MCF 10A (cell line): ENCODE results near the gene METRNL. TPM values are rescaled to one million over a fixed set of nuclear protein-coding genes. Genes with fewer than 3 reads are reported as not detected.

Experiments
- BruUV-seq: library from RNA; stranded (reverse); fragments of 400-500 nt; replicated peaks from 2 replicates; lab custom pipeline; 2021; lab: Mats Ljungman, UMichigan
- CTCF ChIA-PET: fragments of 300-600 bp; sonication (Branson Sonifier 250); formaldehyde crosslinking; extraction: SDS; loops from one replicate; lab custom pipeline; 2021; ENCODE audit warnings: antibody characterized with exemption, inconsistent platforms; lab: Yijun Ruan, JAX
- POLR2A ChIA-PET: fragments of 300-600, 350-650 bp; sonication (Branson Sonifier 250); formaldehyde crosslinking; extraction: SDS; loops from one replicate; lab custom pipeline; 2020; ENCODE audit warnings: antibody characterized with exemption, inconsistent platforms; lab: Yijun Ruan, JAX
- DNase-seq: peaks from one replicate; pipeline ENCODE4 v3.0.0-alpha.2; 2018; ENCODE audit not compliant: unreplicated experiment
- H3K27ac Mint-ChIP-seq: one replicate; pipeline ENCODE4 v1.8.0; 2022; ENCODE audit warnings: mild to moderate bottlenecking, low read depth, mixed read lengths; ENCODE audit not compliant: unreplicated experiment
- H3K27me3 Mint-ChIP-seq: one replicate; pipeline ENCODE4 v1.8.0; 2022; ENCODE audit warnings: mixed read lengths; ENCODE audit not compliant: insufficient read depth, unreplicated experiment
- H3K36me3 Mint-ChIP-seq: one replicate; pipeline ENCODE4 v1.8.0; 2022; ENCODE audit warnings: mild to moderate bottlenecking, moderate library complexity, mixed read lengths; ENCODE audit not compliant: insufficient read depth, unreplicated experiment
- H3K4me1 Mint-ChIP-seq: one replicate; pipeline ENCODE4 v1.8.0; 2022; ENCODE audit warnings: mixed read lengths; ENCODE audit not compliant: insufficient read depth, unreplicated experiment
- H3K4me3 Mint-ChIP-seq: one replicate; pipeline ENCODE4 v1.8.0; 2022; ENCODE audit warnings: mild to moderate bottlenecking, moderate library complexity, mixed read lengths; ENCODE audit not compliant: unreplicated experiment
- H3K9me3 Mint-ChIP-seq: one replicate; pipeline ENCODE4 v1.8.0; 2022; ENCODE audit warnings: mixed read lengths; ENCODE audit not compliant: unreplicated experiment
- CTCF ChIP-seq: fragments of 200-600 bp; IDR thresholded peaks from one replicate; pipeline ENCODE4 v1.8.0; 2022; ENCODE audit warnings: antibody characterized with exemption, mild to moderate bottlenecking; ENCODE audit not compliant: unreplicated experiment
- intact Hi-C: fragments of 100-400 bp; cut with micrococcal nuclease; formaldehyde crosslinking; loops from 2 replicates; pipeline ENCODE4 v1.14.1; 2022
- total RNA-seq: library from RNA; stranded (reverse); gene quantifications from 2 replicates; pipeline ENCODE4 v1.2.3, GENCODE V29; 2022

The METRNL gene
- total RNA-seq, 1 experiment from 2014 or later, result 14.5 TPM

- Mint-ChIP-seq H3K36me3 (peaks cover 16% of the 10 kb centered on the region), H3K4me1 (no peaks in the 10 kb centered on the region), H3K27ac (no peak overlapping the region), H3K9me3 (no peaks in the 10 kb centered on the region), H3K4me3 (no peak overlapping the region), H3K27me3 (no peaks in the 10 kb centered on the region)
- no TSS peak for BruUV-seq
- TF ChIP-seq CTCF, result no peak
- intact Hi-C loops, result no loop called here
- CTCF ChIA-PET, result no interaction called here
- POLR2A ChIA-PET, result interaction anchor here (0.6 kb wide), 1 partner anchor 10 kb away, joined by 3 read pairs; no protein-coding TSS in a partner anchor
- DNase-seq, result no peak
These were observed 12.1 kb downstream of the METRNL start for GRCh38 chr17:83091257-83092141.

- no peak for TF ChIP-seq CTCF
- Mint-ChIP-seq H3K36me3 (peaks cover 16% of the 10 kb centered on the region), H3K4me3 (no peak overlapping the region), H3K9me3 (no peaks in the 10 kb centered on the region), H3K4me1 (no peaks in the 10 kb centered on the region), H3K27me3 (no peaks in the 10 kb centered on the region), H3K27ac (no peak overlapping the region)
- ChIA-PET POLR2A (no interaction called here), CTCF (no interaction called here)
- no TSS peak for BruUV-seq
- DNase-seq, result no peak
- intact Hi-C loops, result no loop called here
These were observed 12.8 kb downstream of the METRNL start for GRCh38 chr17:83092186-83092585.

GRCh38 chr17:83092931-83093330, 13.5 kb downstream of the METRNL start:
- no peak overlapping the region for H3K27ac Mint-ChIP-seq
- POLR2A ChIA-PET, result no interaction called here
- TF ChIP-seq CTCF, result no peak
- no peaks in the 10 kb centered on the region for H3K4me1 Mint-ChIP-seq
- BruUV-seq, result no TSS peak
- no peak for DNase-seq
- no peak overlapping the region for H3K4me3 Mint-ChIP-seq
- intact Hi-C loops, result no loop called here
- CTCF ChIA-PET, result no interaction called here
- H3K36me3 Mint-ChIP-seq, result peaks cover 16% of the 10 kb centered on the region
- H3K9me3 Mint-ChIP-seq, result no peaks in the 10 kb centered on the region
- H3K27me3 Mint-ChIP-seq, result no peaks in the 10 kb centered on the region

- no peak for DNase-seq
- Mint-ChIP-seq H3K9me3 (no peaks in the 10 kb centered on the region), H3K27ac (no peak overlapping the region), H3K4me1 (no peaks in the 10 kb centered on the region), H3K36me3 (peaks cover 16% of the 10 kb centered on the region), H3K27me3 (no peaks in the 10 kb centered on the region), H3K4me3 (no peak overlapping the region)
- no TSS peak for BruUV-seq
- CTCF ChIA-PET, result interaction anchor here (0.6 kb wide), 1 partner anchor 237 kb away, joined by 3 read pairs; no protein-coding TSS in a partner anchor
- POLR2A ChIA-PET, result interaction anchor here (0.7 kb wide), 1 partner anchor 861 kb away, joined by 3 read pairs; no protein-coding TSS in a partner anchor
- TF ChIP-seq CTCF, result no peak
- intact Hi-C loops, result no loop called here
These were observed 14.1 kb downstream of the METRNL start for GRCh38 chr17:83093506-83093905.
